Transverse colon (tissue), 3 donors: ENCODE measurements around the gene HORMAD2.

Experiments used
- EP300 ChIP-seq: sonication (generic); formaldehyde crosslinking; IDR thresholded peaks from one replicate; pipeline ENCODE4 v1.6.1; 2017; ENCODE audit warnings: antibody characterized with exemption, low read depth
- TF ChIP-seq, protein P1 (sequence below), 5 experiments: fragments of 200-600 bp in 3 of 5; fragments of 450-650 bp in 2 of 5; sonication (generic) in 3 of 5; IDR thresholded peaks; 1 replicate in 2 of 5; 2 replicates in 3 of 5; pipeline ENCODE4 v1.5.1; 2016 to 2017; ENCODE audit warnings: antibody characterized with exemption in 5 of 5, inconsistent platforms in 3 of 5, mild to moderate bottlenecking in 2 of 5, moderate library complexity in 1 of 5

DNA sequence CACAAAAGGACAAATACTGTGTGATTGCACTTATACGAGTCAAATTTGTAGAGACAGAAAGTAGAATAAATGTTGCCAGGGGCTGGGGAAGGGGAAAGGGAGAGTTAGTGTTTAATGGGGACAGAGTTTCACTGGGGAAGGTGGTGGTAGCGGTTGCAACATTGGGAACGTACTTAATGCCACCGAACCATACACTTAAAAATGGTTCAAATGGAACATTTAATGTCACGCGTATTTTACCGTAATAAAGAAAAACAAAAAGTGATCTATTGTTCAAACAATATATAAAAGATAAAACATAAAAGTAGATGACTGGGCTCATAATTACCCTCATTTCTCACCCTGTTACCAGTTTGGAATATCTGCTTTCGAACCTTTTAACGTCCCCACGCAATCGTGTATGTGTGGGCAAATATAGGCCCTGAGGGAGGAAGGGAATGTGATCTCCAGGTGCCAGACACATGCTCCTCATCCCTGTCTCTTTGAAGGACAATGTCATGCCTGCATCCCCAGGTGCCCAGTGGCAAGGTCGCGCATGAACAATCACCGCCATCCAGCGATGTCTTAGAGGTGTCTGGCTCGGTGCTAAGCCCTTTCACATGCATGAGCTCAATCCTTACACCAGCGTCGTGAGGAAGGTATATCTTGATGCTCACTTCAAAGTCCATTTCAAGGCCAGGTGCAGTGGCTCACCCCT is 131.0 kb downstream of the HORMAD2 start:
- TF ChIP-seq, protein P1, sequence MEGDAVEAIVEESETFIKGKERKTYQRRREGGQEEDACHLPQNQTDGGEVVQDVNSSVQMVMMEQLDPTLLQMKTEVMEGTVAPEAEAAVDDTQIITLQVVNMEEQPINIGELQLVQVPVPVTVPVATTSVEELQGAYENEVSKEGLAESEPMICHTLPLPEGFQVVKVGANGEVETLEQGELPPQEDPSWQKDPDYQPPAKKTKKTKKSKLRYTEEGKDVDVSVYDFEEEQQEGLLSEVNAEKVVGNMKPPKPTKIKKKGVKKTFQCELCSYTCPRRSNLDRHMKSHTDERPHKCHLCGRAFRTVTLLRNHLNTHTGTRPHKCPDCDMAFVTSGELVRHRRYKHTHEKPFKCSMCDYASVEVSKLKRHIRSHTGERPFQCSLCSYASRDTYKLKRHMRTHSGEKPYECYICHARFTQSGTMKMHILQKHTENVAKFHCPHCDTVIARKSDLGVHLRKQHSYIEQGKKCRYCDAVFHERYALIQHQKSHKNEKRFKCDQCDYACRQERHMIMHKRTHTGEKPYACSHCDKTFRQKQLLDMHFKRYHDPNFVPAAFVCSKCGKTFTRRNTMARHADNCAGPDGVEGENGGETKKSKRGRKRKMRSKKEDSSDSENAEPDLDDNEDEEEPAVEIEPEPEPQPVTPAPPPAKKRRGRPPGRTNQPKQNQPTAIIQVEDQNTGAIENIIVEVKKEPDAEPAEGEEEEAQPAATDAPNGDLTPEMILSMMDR (IDR thresholded peaks at IDR 0.05), result no peak
- no peak for TF ChIP-seq EP300
